Subcutaneous abdominal adipose tissue (tissue), 5 donors: Measurements from ENCODE around the gene ARHGEF10L.

Experiments
- H3K27ac ChIP-seq: one replicate; pipeline ENCODE4 v1.7.0; 2013; ENCODE audit warnings: low read depth, mild to moderate bottlenecking, inconsistent platforms, low read length, moderate library complexity
- H3K27me3 ChIP-seq, 5 donors: one replicate each; pipeline ENCODE4 v1.7.0; 2013; ENCODE audit warnings: low read length in 5 of 5, inconsistent platforms in 1 of 5; ENCODE audit not compliant: control insufficient read depth in 5 of 5, insufficient read depth in 4 of 5
- H3K36me3 ChIP-seq, 5 donors: one replicate each; pipeline ENCODE4 v1.7.0; 2013; ENCODE audit warnings: low read length in 5 of 5; ENCODE audit not compliant: control insufficient read depth in 5 of 5, insufficient read depth in 5 of 5
- H3K4me1 ChIP-seq, 5 donors: one replicate each; pipeline ENCODE4 v1.7.0; 2013; ENCODE audit warnings: low read length in 5 of 5, mild to moderate bottlenecking in 3 of 5, moderate library complexity in 1 of 5; ENCODE audit not compliant: control insufficient read depth in 5 of 5, insufficient read depth in 5 of 5
- H3K4me3 ChIP-seq, 5 donors: one replicate each; pipeline ENCODE4 v1.7.0; 2013; ENCODE audit warnings: low read length in 5 of 5, low read depth in 1 of 5
- H3K9ac ChIP-seq, 5 donors: one replicate each; pipeline ENCODE4 v1.7.0; 2013; ENCODE audit warnings: low read length in 5 of 5, mild to moderate bottlenecking in 4 of 5, moderate library complexity in 3 of 5
- H3K9me3 ChIP-seq, 5 donors: one replicate each; pipeline ENCODE4 v1.7.0; 2013; ENCODE audit warnings: low read length in 5 of 5; ENCODE audit not compliant: control insufficient read depth in 5 of 5
- donor health status: healthy.
- donor health status: healthy.
- donor health status: healthy.
- donor health status: healthy.
- donor health status: healthy.

ARHGEF10L gene

DNA sequence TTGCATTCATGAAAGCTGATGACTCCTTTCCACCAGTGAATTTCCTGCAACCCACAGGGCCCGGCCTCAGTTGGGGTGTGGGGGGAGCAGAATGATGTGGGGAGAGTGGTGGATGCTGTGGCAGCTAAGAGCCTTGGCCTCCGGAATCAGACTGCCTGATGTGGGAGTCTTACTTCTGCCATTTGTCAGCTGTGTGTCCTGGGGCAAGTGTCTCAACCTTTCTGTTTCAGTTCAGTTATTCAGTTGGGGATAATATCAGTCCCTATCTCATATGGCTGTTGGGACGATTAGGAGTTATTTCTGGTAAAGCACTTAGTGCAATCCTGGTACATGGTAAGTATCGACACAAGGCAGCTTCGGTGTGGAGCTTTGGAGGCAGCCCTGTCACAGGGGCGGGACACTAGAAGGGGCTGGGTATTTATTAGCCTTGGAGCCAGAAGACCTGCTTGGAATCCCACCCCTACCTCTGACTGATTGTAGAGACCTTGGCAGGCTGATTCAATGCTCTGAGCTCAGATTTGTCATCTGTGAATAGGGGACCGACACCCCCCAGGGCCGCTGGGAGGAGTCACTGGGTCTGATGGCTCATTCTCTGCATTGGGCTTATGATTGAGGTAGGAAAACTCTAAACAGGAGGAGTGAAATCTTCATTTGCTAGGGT lies 19.6 kb downstream of the ARHGEF10L start:
- Histone ChIP-seq H3K4me1 (peaks cover 4 to 42% (median 33%) of the 10 kb centered on the region in 5 donors), H3K27ac (peak overlapping the region; percentile 91), H3K4me3 (no peak overlapping the region), H3K9me3 (no peaks in the 10 kb centered on the region), H3K36me3 (no peaks in the 10 kb centered on the region), H3K9ac (peak overlapping the region in 1 of 5 donors; percentile 7), H3K27me3 (no peaks in the 10 kb centered on the region)

DNA sequence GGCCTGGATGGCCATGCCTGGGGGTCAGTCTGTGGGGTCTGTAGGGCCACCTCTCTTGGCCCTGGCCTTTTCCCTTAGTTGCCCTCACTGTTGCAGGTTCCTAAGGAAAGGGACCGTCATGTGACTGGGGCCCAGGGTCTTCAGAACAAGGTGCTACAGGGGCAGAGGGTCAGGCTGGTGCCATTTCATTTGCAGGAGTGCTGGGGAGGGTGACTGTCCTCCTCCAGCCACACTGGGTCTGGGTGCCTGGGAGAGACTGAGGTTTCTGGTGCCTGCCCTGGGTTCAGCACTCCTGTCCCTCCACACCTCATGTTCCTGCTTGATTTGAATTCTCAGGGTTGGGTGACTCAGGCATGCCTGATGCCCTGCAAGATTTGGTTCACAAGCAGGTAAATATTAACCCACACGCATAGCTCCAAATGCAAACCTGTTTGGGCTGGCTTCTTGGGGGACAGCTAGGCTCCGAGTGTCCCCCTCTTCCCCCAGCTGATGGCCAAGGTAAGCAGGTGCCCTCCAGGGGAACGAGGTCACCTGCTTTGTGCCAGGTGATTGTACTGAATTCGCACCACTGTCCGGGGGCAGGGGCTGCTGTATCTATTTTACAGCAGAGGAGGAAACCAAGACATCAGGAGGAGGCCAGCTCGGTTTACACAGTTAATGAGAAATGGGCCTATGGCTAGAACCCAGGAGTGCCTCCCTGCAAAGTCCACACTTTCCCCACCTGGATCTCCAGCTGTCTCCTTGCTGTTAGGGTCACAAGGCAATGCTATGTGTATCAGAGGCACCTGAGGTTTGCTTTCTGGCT lies 20.3 kb downstream of the ARHGEF10L start:
- Histone ChIP-seq H3K4me1 (peaks cover 4 to 49% (median 41%) of the 10 kb centered on the region in 5 donors), H3K36me3 (no peaks in the 10 kb centered on the region)

DNA sequence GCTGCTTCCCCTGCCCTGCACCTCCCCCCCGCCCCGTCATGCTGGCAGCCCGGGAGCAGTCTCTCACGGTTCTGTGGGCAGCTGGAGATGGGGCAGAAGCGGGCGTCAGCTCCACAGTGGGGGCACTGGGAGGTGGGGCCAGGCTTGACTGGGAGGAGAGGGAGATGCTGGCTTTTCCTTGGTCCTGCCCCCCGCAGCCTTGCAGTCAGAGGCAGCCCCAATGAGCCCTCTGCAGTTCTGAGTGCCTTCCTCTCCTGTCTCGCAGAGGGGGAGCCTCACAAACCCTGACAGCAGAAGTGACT lies 21.7 kb downstream of the ARHGEF10L start:
- no peaks in the 10 kb centered on the region for H3K27me3 ChIP-seq
- no peaks in the 10 kb centered on the region for H3K9me3 ChIP-seq
- peak overlapping the region in 4 of 5 donors; percentile 23 to 71 (median 56) for H3K9ac ChIP-seq
- H3K4me3 ChIP-seq: peak overlapping the region in 2 of 5 donors; percentile 19 to 27
- peaks cover 8 to 62% (median 55%) of the 10 kb centered on the region in 5 donors for H3K4me1 ChIP-seq
- H3K36me3 ChIP-seq: no peaks in the 10 kb centered on the region
- peak overlapping the region; percentile 91 for H3K27ac ChIP-seq

More for the DNA sequence above, 20.3 kb downstream of the ARHGEF10L start:
- H3K27me3 ChIP-seq: no peaks in the 10 kb centered on the region
- peak overlapping the region in 1 of 5 donors; percentile 30 for H3K9ac ChIP-seq
- H3K27ac ChIP-seq: peak overlapping the region; percentile 91
- H3K9me3 ChIP-seq: no peaks in the 10 kb centered on the region
- no peak overlapping the region for H3K4me3 ChIP-seq

DNA sequence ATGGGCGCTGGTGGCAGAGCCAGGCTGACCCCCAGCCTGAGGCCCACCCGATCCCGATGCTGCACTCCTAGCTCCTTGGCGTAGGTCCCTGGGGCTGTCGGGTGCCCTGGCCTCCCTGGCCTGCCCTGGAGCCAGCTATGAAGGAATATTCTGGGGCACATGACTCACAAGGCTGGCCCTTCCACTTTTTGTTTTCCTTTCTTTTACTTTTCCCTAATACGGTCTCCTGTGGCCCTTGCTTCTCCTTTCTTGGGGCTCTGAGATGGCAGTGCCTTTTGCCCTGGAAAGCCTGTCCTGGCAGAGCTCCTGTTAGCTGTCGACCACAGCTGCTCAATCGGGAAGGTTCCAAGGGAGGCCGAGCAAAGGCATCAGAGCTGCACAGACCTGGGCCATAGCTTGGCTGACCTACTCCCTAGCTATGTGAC lies 22.1 kb downstream of the ARHGEF10L start:
- Histone ChIP-seq H3K4me3 (peak overlapping the region in 3 of 5 donors; percentile 19 to 46 (median 27)), H3K36me3 (no peaks in the 10 kb centered on the region), H3K27me3 (no peaks in the 10 kb centered on the region), H3K9ac (peak overlapping the region; percentile 23 to 71 (median 49)), H3K9me3 (no peaks in the 10 kb centered on the region), H3K27ac (peak overlapping the region; percentile 91), H3K4me1 (peaks cover 8 to 66% (median 58%) of the 10 kb centered on the region in 5 donors)

DNA sequence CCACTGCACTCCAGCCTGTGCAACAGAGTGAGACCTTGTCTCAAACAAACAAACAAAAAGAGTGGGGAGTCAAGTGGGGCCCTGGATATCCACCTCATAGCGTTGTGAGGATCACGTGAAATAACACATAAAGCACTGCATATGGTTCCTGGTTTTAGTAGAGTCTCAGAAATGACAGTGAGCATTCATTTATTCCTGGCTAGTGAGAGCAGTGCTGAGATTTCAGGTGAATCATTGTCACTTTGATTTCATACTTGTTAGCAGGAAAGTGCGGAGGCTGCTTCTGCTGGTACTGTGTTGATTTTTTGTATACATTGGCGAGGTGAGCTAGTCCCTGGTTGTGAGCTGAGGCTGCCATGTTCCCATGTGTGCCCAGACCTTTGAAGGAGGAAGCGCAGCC lies 22.9 kb downstream of the ARHGEF10L start:
- Histone ChIP-seq H3K4me1 (peaks cover 8 to 74% (median 66%) of the 10 kb centered on the region in 5 donors), H3K27ac (peak overlapping the region; percentile 91), H3K9ac (peak overlapping the region in 2 of 5 donors; percentile 41 to 43), H3K9me3 (no peaks in the 10 kb centered on the region), H3K36me3 (no peaks in the 10 kb centered on the region), H3K27me3 (no peaks in the 10 kb centered on the region), H3K4me3 (no peak overlapping the region)

DNA sequence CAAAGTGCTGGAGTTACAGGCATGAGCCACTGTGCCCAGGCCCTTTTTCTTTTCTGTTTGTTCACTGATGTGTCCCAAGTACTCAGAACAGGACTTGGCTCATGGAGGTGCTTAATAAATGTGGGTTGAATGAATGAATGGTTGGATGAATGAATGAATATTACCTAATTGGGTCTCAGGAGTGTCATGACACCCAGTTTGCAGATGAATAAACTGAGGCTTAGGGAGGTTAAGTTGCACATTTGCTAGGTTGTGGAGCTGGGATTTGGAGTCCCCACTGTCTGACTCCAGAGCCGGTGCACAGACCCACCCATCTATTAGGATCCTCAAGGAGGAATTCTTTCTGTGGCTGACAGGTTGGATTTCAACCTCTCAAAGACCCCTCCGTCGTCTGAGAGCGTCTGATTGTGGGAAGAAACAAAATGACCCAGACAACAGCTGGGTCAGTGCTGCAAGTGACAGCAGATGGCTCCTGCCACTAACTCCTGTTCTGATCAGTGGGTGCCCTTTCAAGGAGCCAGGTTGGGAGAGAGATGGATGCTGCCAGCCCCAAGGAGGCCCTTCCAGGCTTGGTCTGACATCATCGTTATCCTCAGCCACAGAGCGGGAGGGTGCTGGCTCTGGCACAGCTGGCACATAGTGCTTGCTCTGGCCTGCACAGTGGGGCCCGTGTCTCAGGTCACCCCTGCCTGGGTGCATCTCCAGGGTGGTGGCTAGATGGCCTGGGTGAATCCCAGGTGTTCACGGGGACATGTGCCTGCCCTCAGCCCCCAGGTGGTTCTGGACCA lies 24.2 kb downstream of the ARHGEF10L start:
- Histone ChIP-seq H3K27me3 (no peaks in the 10 kb centered on the region), H3K9me3 (no peaks in the 10 kb centered on the region), H3K27ac (peak overlapping the region; percentile 100), H3K4me3 (no peak overlapping the region), H3K9ac (peak overlapping the region in 3 of 5 donors; percentile 10 to 38 (median 10)), H3K36me3 (no peaks in the 10 kb centered on the region), H3K4me1 (peaks cover 16 to 87% (median 78%) of the 10 kb centered on the region in 5 donors)

DNA sequence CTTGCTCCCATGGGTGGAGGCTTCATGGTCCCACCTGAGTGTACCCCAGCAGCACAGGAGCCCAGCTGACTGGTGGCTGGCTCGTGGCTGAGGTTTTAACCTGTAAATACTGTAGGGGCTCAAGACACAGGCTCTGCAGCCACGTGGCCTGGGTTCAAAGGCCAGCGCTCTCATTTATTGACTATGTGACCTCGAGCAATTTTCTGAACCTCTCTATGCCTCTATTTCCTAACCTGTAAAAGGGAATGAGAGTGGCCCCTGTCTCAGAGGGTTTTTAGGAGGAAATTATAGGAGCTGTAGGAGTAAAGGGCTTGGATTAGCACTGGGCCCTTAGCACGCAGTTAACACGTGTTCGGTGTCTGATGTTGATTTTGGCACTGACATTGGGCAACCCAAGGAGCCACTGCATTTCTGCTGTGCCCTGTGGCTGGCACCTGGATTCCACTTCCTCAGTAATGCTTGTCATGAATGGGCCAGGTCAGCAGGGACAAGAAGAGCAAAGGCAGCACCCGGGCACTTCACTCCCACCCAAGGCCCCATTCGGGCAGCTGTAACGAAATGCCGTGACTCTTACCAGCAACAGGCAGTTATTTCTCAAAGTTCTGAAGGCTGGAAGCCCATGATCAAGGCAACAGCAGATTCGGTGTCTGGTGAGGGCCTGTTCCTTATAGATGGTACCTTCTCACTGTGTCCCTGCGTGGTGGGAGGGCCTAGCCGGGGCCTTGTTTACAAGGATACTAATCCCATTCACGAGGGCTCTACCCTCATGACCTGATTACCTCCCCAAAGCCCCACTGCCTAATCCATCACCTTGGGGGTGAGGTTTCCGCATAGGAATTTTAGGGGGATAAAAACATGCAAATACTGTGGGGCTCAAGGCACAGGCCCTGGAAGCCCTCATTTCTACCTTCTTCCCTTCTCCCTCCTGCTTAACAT lies 25.2 kb downstream of the ARHGEF10L start:
- Histone ChIP-seq H3K9me3 (no peaks in the 10 kb centered on the region), H3K27ac (peak overlapping the region; percentile 100), H3K9ac (peak overlapping the region in 3 of 5 donors; percentile 4 to 38 (median 8)), H3K4me3 (no peak overlapping the region), H3K4me1 (peaks cover 23 to 97% (median 85%) of the 10 kb centered on the region in 5 donors), H3K27me3 (peaks cover 0 to 4% (median 0%) of the 10 kb centered on the region in 5 donors), H3K36me3 (no peaks in the 10 kb centered on the region)

DNA sequence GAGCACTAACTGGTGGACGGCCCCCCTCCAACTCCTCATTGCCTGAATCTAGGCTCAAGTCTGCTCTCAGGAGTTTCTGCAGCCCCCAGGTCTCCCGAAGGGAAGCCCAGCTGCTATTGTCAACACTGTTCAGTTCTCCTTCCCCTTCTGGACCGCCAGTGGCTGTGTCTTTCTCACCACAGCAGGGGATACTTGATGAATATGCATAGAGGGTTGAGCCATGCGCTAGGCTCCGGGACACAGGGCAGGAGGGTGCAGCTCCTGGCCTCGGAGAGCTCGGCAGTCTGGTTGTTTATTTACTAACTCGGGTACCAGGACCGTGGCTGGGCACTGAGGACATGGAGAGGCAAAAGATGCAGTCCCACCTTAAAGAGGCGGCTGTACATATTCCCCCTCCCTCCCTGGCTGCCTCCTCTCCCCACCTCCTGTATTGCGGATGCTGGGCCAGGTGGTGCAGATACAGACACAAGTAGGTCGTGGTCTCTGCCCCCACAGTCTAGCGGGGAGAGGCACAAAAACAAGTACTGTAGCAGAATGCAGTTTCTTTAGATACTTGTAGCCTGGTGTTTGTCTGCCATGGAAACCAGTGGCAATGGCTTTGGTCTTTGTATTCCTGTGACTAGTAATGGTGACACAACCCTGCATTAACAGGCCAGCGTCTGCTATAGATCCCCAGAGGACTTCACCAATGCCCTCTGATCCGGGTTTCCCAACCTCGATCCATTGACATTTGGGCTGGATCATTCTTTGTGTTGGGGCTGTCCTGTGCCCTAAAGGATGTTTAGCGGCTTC lies 26.2 kb downstream of the ARHGEF10L start:
- H3K27ac ChIP-seq: peak overlapping the region; percentile 100
- no peak overlapping the region for H3K4me3 ChIP-seq
- H3K9me3 ChIP-seq: peaks cover 0 to 2% (median 0%) of the 10 kb centered on the region in 5 donors
- peak overlapping the region in 3 of 5 donors; percentile 8 to 38 (median 14) for H3K9ac ChIP-seq
- no peaks in the 10 kb centered on the region for H3K36me3 ChIP-seq
- peaks cover 0 to 5% (median 0%) of the 10 kb centered on the region in 5 donors for H3K27me3 ChIP-seq
- H3K4me1 ChIP-seq: peaks cover 23 to 96% (median 88%) of the 10 kb centered on the region in 5 donors
